MM.1S (cell line): ENCODE data around the gene ZFP90.
A peak's percentile ranks its signal among the peaks of the same experiment; 100 is the strongest.

Source experiments
- DNase-seq: peaks from one replicate; pipeline ENCODE4 v3.0.0-alpha.2; 2015
- H2AFZ ChIP-seq: fragments of 300-600 bp; sonication (generic); 2 replicates; pipeline ENCODE4 v1.6.0; 2016; ENCODE audit warnings: antibody characterized with exemption, low read length
- H3F3A ChIP-seq: fragments of 300-600 bp; sonication (generic); 2 replicates; pipeline ENCODE4 v1.6.1; 2016; ENCODE audit warnings: mild to moderate bottlenecking, antibody characterized with exemption, low read length, moderate library complexity, mixed read lengths; ENCODE audit not compliant: insufficient read depth
- H3K27ac ChIP-seq: fragments of 300-600 bp; sonication (generic); 2 replicates; pipeline ENCODE4 v1.5.1; 2016; ENCODE audit warnings: mild to moderate bottlenecking, low read length
- H3K27me3 ChIP-seq: fragments of 300-600 bp; sonication (generic); replicated peaks from 2 replicates; pipeline ENCODE4 v1.6.0; 2016; ENCODE audit warnings: low read length; ENCODE audit not compliant: insufficient read depth
- H3K36me3 ChIP-seq: fragments of 300-600 bp; sonication (generic); replicated peaks from 2 replicates; pipeline ENCODE4 v1.6.1; 2016; ENCODE audit warnings: mild to moderate bottlenecking, low read length, mixed read lengths; ENCODE audit not compliant: insufficient read depth
- H3K4me1 ChIP-seq: fragments of 300-600 bp; sonication (generic); 2 replicates; pipeline ENCODE4 v1.6.1; 2016; ENCODE audit warnings: low read length, mixed read lengths
- H3K4me2 ChIP-seq: fragments of 300-600 bp; sonication (generic); 2 replicates; pipeline ENCODE4 v1.6.0; 2016; ENCODE audit warnings: low read depth, low read length
- H3K4me3 ChIP-seq: fragments of 300-600 bp; sonication (generic); 2 replicates; pipeline ENCODE4 v1.5.1; 2016; ENCODE audit warnings: low read length, mixed read lengths
- H3K79me2 ChIP-seq: fragments of 300-600 bp; sonication (generic); 2 replicates; pipeline ENCODE4 v1.6.1; 2016; ENCODE audit warnings: mixed run types, low read length, mixed read lengths
- H3K9ac ChIP-seq: fragments of 300-600 bp; sonication (generic); 2 replicates; pipeline ENCODE4 v1.6.1; 2016; ENCODE audit warnings: low read length, mixed read lengths
- H3K9me2 ChIP-seq: fragments of 300-600 bp; sonication (generic); replicated peaks from 2 replicates; pipeline ENCODE4 v1.6.1; 2016; ENCODE audit warnings: mild to moderate bottlenecking, low read length, mixed read lengths; ENCODE audit not compliant: insufficient read depth
- H3K9me3 ChIP-seq: fragments of 300-600 bp; sonication (generic); replicated peaks from 2 replicates; pipeline ENCODE4 v1.6.1; 2016; ENCODE audit warnings: mild to moderate bottlenecking, low read length, mixed read lengths; ENCODE audit not compliant: insufficient read depth
- H4K20me1 ChIP-seq: fragments of 300-600 bp; sonication (generic); 2 replicates; pipeline ENCODE4 v1.6.1; 2016; ENCODE audit warnings: mild to moderate bottlenecking, low read length, moderate library complexity, mixed read lengths; ENCODE audit not compliant: insufficient read depth
- EZH2 ChIP-seq: fragments of 300-600 bp; sonication (generic); optimal IDR thresholded peaks from 2 replicates; pipeline ENCODE3; 2017; ENCODE audit warnings: low read depth, mild to moderate bottlenecking, antibody characterized with exemption, low read length, mixed read lengths
- EZH2phosphoT487 ChIP-seq: fragments of 300-600 bp; sonication (generic); IDR thresholded peaks from 2 replicates; pipeline ENCODE4 v1.6.1; 2018; ENCODE audit warnings: antibody characterized with exemption, low read length
- TF ChIP-seq, protein P1 (sequence below): fragments of 300-600 bp; sonication (generic); IDR thresholded peaks from 2 replicates; pipeline ENCODE4 v1.5.1; 2016; ENCODE audit warnings: antibody characterized with exemption, low read length, mixed read lengths

ZFP90 gene

DNA sequence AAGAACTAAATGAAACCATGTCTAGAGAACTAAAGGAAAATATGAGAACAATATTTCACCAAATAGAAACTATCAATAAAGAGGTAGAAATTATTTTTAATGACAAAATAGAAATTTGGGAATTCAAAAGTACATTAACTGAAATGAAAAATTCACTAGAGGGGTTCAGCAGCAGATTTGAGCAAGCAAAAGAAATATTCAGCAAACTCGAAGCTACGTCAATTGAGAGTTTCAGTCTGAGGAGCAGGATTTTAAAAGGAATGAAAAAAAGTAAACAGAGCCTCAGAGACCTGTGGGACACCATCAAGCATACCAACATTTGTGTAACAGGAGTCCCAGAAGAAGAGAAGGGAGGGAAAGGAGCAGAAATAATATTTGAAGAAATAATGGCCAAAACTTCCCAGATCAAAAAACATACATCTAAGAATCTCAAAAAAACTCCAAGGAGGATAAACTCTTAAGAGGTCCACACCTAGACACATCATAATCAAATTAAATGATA, 38.3 kb downstream of the ZFP90 start:
- no peaks in the 10 kb centered on the region for H3K27me3 ChIP-seq
- TF ChIP-seq, protein P1, sequence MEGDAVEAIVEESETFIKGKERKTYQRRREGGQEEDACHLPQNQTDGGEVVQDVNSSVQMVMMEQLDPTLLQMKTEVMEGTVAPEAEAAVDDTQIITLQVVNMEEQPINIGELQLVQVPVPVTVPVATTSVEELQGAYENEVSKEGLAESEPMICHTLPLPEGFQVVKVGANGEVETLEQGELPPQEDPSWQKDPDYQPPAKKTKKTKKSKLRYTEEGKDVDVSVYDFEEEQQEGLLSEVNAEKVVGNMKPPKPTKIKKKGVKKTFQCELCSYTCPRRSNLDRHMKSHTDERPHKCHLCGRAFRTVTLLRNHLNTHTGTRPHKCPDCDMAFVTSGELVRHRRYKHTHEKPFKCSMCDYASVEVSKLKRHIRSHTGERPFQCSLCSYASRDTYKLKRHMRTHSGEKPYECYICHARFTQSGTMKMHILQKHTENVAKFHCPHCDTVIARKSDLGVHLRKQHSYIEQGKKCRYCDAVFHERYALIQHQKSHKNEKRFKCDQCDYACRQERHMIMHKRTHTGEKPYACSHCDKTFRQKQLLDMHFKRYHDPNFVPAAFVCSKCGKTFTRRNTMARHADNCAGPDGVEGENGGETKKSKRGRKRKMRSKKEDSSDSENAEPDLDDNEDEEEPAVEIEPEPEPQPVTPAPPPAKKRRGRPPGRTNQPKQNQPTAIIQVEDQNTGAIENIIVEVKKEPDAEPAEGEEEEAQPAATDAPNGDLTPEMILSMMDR: no peak
- no peak for TF ChIP-seq EZH2phosphoT487
- TF ChIP-seq EZH2: no peak
- H3K36me3 ChIP-seq: no peaks in the 10 kb centered on the region
- H3K9me3 ChIP-seq: no peaks in the 10 kb centered on the region; the same call in 1 of the 2 replicates
- no peak overlapping the region for H3K27ac ChIP-seq
- no peak for DNase-seq
- H4K20me1 ChIP-seq: no peaks in the 10 kb centered on the region
- H3K9ac ChIP-seq: no peak overlapping the region
- no peak overlapping the region for H2AFZ ChIP-seq
- H3K4me3 ChIP-seq: no peak overlapping the region
- H3K9me2 ChIP-seq: no peaks in the 10 kb centered on the region
- H3F3A ChIP-seq: no peaks in the 10 kb centered on the region
- H3K4me1 ChIP-seq: no peaks in the 10 kb centered on the region
- H3K79me2 ChIP-seq: no peaks in the 10 kb centered on the region
- no peak overlapping the region for H3K4me2 ChIP-seq

- Histone ChIP-seq H3K9me2 (no peaks in the 10 kb centered on the region), H3K9ac (no peak overlapping the region), H2AFZ (no peak overlapping the region), H4K20me1 (no peaks in the 10 kb centered on the region), H3K4me1 (no peaks in the 10 kb centered on the region), H3K27me3 (no peaks in the 10 kb centered on the region), H3K27ac (no peak overlapping the region), H3K9me3 (no peaks in the 10 kb centered on the region), H3K36me3 (no peaks in the 10 kb centered on the region), H3F3A (no peaks in the 10 kb centered on the region), H3K79me2 (no peaks in the 10 kb centered on the region), H3K4me2 (no peak overlapping the region), H3K4me3 (no peak overlapping the region)
- no peak for DNase-seq
- TF ChIP-seq, protein P1: peak; percentile 44
- no peak for TF ChIP-seq EZH2
Measured at GRCh38 chr16:68590201-68590994, 51.3 kb downstream of the ZFP90 start.

DNA sequence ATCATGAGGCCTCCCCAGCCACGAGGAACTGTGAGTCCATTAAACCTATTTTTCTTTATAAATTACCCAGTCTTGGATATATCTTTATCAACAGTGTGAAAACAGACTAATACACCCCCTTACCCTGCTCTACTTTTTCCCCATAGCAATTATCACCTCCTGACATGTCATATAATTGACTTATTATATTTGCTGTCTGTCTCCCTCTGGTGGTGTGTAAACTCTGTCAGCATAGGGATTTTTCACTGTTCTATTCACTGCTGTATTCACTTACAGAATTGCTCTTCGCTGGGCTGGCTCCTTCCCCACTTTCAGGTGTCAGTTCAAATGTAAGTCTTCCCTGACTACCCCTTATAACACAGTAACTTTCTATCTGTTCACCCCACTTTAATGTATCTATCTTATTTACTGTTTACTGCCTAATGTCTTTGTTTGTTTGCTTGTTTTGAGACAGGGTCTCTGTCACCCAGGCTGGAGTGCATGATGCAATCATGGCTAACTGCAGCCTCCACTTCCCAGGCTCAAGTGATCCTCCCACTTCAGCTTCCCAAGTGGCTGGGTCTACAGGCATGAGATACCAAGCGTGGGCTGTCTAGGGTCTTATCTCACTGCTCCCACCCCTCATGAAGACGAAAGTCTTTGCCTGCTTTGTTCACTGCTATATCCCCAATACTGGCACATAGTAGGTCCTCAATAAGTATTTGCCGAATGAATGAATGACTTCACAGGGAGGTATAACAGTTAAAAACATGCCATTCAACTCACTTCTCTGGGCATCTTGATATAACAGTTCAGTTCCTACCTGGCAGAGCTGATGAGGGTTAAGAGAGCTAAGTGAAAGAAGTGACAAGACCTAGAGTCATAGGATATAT, 53.6 kb downstream of the ZFP90 start:
- TF ChIP-seq, protein P1: peak; percentile 37
- no peak for TF ChIP-seq EZH2
- Histone ChIP-seq H2AFZ (no peak overlapping the region), H3K9me2 (no peaks in the 10 kb centered on the region), H3K36me3 (no peaks in the 10 kb centered on the region), H3K9me3 (no peaks in the 10 kb centered on the region), H3K4me3 (no peak overlapping the region), H4K20me1 (no peaks in the 10 kb centered on the region), H3K27me3 (no peaks in the 10 kb centered on the region), H3F3A (no peaks in the 10 kb centered on the region), H3K4me2 (no peak overlapping the region), H3K4me1 (no peaks in the 10 kb centered on the region), H3K27ac (no peak overlapping the region), H3K9ac (no peak overlapping the region), H3K79me2 (no peaks in the 10 kb centered on the region)
- no peak for DNase-seq
